Osteocyte (in vitro differentiated cells): ENCODE measurements around the gene VARS2. TPM values are rescaled to one million over a fixed set of nuclear protein-coding genes. Genes with fewer than 3 reads are reported as not detected.

Source experiments
- DNase-seq: peaks from one replicate; pipeline ENCODE4 v3.0.0; 2021; ENCODE audit warnings: mixed read lengths; ENCODE audit not compliant: unreplicated experiment; ENCODE audit errors: extremely low spot score
- H3K27ac Mint-ChIP-seq: one replicate; pipeline ENCODE4 v1.8.0; 2021; ENCODE audit warnings: mild to moderate bottlenecking, mixed read lengths; ENCODE audit not compliant: unreplicated experiment
- H3K27me3 Mint-ChIP-seq: one replicate; pipeline ENCODE4 v1.8.0; 2021; ENCODE audit warnings: mixed read lengths; ENCODE audit not compliant: unreplicated experiment
- H3K36me3 Mint-ChIP-seq: one replicate; pipeline ENCODE4 v1.8.0; 2021; ENCODE audit warnings: mixed read lengths; ENCODE audit not compliant: unreplicated experiment
- H3K4me1 Mint-ChIP-seq: one replicate; pipeline ENCODE4 v1.8.0; 2021; ENCODE audit warnings: mixed read lengths; ENCODE audit not compliant: unreplicated experiment
- H3K4me3 Mint-ChIP-seq: one replicate; pipeline ENCODE4 v1.8.0; 2021; ENCODE audit warnings: mild to moderate bottlenecking, moderate library complexity, mixed read lengths; ENCODE audit not compliant: unreplicated experiment
- H3K9me3 Mint-ChIP-seq: one replicate; pipeline ENCODE4 v1.8.0; 2021; ENCODE audit warnings: mixed read lengths; ENCODE audit not compliant: unreplicated experiment
- total RNA-seq: library from RNA; stranded (reverse); gene quantifications from 2 replicates; pipeline ENCODE4 v1.2.1, GENCODE V29; 2021
- TF ChIP-seq, protein P1 (sequence below): fragments of 200-600 bp; sonication (generic); IDR thresholded peaks from 2 replicates; pipeline ENCODE4 v1.5.0; 2021; ENCODE audit warnings: antibody characterized with exemption, mild to moderate bottlenecking, moderate library complexity

VARS2 gene
- total RNA-seq, 1 donor from 2014 or later, result 46.4 TPM

DNA sequence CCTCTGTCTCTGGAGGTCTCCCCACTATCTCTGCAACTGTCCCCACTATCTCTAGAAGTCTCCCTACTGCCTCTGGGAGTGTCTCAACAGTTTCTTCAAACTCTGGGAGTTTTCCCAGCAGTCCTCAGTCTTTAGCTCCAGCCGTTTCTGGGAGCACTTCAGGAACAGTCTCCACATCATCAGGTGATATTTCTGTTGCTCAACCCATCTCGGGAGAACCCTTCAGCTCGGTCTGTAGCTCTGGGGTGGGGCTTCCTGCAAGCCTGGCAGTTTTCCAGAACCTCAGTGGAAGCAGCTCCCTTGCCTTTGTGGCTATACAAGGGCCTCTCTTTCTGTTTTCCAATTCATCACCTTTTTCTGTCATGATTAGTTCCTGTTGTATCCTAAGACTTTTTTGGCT, 21.0 kb downstream of the VARS2 start:
- H3K36me3 Mint-ChIP-seq, result no peaks in the 10 kb centered on the region
- peaks cover 2% of the 10 kb centered on the region for H3K27me3 Mint-ChIP-seq
- TF ChIP-seq, protein P1, sequence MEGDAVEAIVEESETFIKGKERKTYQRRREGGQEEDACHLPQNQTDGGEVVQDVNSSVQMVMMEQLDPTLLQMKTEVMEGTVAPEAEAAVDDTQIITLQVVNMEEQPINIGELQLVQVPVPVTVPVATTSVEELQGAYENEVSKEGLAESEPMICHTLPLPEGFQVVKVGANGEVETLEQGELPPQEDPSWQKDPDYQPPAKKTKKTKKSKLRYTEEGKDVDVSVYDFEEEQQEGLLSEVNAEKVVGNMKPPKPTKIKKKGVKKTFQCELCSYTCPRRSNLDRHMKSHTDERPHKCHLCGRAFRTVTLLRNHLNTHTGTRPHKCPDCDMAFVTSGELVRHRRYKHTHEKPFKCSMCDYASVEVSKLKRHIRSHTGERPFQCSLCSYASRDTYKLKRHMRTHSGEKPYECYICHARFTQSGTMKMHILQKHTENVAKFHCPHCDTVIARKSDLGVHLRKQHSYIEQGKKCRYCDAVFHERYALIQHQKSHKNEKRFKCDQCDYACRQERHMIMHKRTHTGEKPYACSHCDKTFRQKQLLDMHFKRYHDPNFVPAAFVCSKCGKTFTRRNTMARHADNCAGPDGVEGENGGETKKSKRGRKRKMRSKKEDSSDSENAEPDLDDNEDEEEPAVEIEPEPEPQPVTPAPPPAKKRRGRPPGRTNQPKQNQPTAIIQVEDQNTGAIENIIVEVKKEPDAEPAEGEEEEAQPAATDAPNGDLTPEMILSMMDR, result no peak
- no peaks in the 10 kb centered on the region for H3K9me3 Mint-ChIP-seq
- no peak for DNase-seq
- no peak overlapping the region for H3K27ac Mint-ChIP-seq
- H3K4me1 Mint-ChIP-seq, result no peaks in the 10 kb centered on the region
- no peak overlapping the region for H3K4me3 Mint-ChIP-seq

DNA sequence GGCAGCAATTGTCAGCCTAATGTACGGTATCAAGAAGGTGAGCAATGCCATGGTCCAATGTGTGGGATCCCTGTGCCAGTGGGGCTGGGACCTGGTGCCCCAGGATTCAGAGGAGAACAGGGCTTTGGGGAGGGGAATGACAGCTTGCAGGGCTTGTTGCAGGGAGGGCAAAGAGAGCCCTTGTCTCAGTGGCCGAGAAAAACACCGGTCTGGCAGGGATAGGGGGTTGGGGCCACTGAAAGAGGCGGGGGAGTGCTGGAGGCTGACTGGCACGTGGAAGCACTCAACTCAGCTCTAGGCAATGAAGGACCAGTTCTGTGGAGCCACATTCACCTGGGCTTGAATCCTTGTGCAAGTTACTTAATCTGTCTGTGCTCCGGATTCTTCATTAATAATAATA, 23.2 kb downstream of the VARS2 start:
- Mint-ChIP-seq H3K36me3 (no peaks in the 10 kb centered on the region), H3K27ac (no peak overlapping the region), H3K9me3 (no peaks in the 10 kb centered on the region), H3K4me1 (peaks cover 4% of the 10 kb centered on the region), H3K4me3 (no peak overlapping the region), H3K27me3 (peaks cover 2% of the 10 kb centered on the region)
- TF ChIP-seq, protein P1, result no peak
- no peak for DNase-seq

DNA sequence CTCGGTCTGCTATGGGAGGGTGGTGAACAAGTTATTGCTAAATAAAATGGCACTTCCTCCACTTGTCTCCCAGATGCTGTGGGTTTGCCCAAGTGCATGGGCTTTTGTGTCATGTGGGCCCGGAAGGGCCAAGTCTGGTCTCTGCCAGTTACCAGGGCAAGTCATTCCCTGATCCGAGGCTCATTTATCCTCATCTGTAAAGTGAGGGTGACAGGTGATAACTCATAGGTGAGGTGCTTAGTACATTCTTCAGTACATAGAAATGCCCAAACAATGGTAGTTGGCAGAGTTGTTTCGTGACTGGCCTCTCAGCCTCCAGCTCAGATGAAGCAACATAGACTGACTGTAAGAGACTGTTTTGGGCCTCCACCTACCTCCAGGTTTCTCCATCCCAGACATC, 24.7 kb downstream of the VARS2 start:
- Mint-ChIP-seq H3K27ac (no peak overlapping the region), H3K9me3 (no peaks in the 10 kb centered on the region), H3K4me3 (no peak overlapping the region), H3K4me1 (peaks cover 11% of the 10 kb centered on the region), H3K36me3 (no peaks in the 10 kb centered on the region), H3K27me3 (peaks cover 2% of the 10 kb centered on the region)
- TF ChIP-seq, protein P1, result no peak
- no peak for DNase-seq

DNA sequence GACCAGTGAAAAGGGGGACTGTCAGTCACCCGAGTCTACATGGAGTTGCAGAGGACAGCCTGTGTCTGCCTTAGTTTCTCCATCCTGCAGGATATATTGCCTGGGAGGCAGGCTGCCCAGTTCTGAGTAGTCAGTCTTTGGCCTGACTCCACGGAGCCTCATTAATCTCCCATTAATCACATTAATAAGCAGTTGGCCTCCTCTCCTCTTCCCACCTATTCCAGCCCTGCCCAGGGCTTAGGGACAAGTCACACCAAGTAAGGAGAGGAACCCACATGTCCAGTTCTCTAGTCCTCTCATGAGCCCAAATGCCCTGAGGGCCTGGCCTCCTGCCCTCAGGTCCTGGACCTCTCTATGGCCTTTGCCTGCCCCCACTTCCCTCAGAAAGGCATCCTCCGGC, 25.4 kb downstream of the VARS2 start:
- Mint-ChIP-seq H3K27me3 (peaks cover 2% of the 10 kb centered on the region), H3K4me3 (no peak overlapping the region), H3K4me1 (peaks cover 11% of the 10 kb centered on the region), H3K9me3 (no peaks in the 10 kb centered on the region), H3K36me3 (no peaks in the 10 kb centered on the region), H3K27ac (no peak overlapping the region)
- no peak for DNase-seq
- TF ChIP-seq, protein P1, result no peak

DNA sequence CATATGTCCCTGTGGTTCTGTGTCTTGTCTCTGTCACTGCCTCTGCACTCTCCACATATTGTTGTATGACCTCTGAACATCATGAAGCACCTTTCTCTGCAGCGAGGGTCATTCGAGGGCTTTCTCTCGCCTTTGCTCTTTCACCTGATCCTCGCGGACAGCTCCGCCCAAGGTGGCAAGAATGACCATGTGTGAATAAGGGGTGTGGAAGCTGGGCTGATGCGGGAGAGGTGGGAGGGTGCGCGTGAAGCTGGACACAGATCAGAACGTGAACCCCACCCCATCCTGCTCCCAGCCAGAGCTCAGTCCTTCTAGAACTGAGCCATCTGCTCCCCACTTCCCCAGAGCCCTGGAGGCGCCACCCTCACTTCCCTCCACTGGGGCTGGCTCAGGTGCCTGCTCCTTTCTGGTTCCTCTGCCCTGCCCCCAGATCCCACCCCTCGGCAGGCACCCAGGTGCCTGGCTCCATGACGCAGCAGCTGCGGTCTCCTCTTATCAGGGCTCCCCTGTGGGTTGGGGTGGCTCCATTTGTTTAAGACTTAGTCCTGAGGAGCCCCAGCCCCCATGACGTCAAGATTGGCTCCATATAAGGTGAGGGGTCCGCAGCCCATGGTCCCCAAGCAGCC, 26.4 kb downstream of the VARS2 start, which contains the start of gene MUCL3:
Gene MUCL3 (plus strand): TSS at position 613 of the 626 bp plus-strand sequence. CDS start 27 bp downstream, outside the sequence.
- H3K27me3 Mint-ChIP-seq, result peaks cover 2% of the 10 kb centered on the region
- H3K36me3 Mint-ChIP-seq, result no peaks in the 10 kb centered on the region
- TF ChIP-seq, protein P1, result no peak
- H3K27ac Mint-ChIP-seq, result no peak within 1 kb of the TSS
- H3K9me3 Mint-ChIP-seq, result no peaks in the 10 kb centered on the region
- no peak for DNase-seq
- no peak within 1 kb of the TSS for H3K4me3 Mint-ChIP-seq
- peaks cover 11% of the 10 kb centered on the region for H3K4me1 Mint-ChIP-seq
